Measurements from ENCODE around the gene KCNIP1. TPM values are rescaled to one million over a fixed set of nuclear protein-coding genes. Genes with fewer than 3 reads are reported as not detected.
A peak's percentile ranks its signal among the peaks of the same experiment; 100 is the strongest.

KCNIP1 gene
- total and polyA plus RNA-seq, 2 experiments from 2014 or later: 0.43 to 0.80 TPM

DNA sequence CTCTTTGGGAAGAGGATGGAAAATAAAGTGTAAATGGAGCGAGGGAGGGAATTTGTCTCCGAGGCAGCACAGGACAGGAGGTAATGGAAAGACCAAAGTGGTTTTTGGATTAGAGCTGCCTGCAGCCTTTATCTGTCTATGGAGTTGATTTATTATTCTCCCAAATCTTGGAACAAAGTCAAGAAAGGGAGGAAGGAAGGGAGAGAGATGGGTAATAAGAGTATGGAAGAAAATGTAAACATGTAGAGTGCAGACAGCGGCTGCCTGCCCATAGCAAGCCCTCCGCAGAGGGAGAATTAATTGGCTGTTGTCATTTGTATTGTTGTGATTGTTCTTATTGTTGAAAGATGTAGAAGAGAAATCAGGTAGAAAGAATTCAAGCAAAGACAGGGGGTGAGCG lies 15.7 kb downstream of the KCNIP1 start:
- 68% methylated on average over 5 of the region's 5 CpGs for WGBS (ENCODE audit: low lambda C conversion rate, missing lambda C conversion rate)

DNA sequence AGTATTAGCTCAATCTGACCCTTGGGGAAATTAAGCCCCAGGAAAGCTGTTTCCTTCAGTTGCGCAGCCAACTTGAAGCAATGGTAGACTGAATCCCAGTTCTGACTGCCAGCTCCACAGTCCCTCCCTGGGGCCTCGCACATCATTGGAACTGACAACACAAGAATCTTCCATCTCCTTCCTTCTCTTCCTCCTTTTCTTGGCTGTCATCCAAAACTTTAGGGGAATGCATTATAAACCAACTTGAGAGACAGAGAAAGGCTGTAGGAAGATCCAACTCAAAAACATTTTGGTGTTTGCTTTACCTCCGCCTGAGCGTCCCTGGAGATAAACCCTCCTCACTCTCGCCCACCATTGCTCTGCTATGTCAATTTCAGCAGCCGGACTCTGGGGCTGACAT lies 16.6 kb downstream of the KCNIP1 start:
- no peaks in the 10 kb centered on the region for H3K27me3 ChIP-seq
- no peaks in the 10 kb centered on the region for H3K9me3 ChIP-seq (ENCODE audit: low read depth)
- H3K27ac ChIP-seq: peak overlapping the region; percentile 53
- 59% methylated on average over 6 of the region's 6 CpGs for WGBS (ENCODE audit: low lambda C conversion rate, missing lambda C conversion rate)
- no peaks in the 10 kb centered on the region for H3K79me2 ChIP-seq
- peak; percentile 23 for DNase-seq (ENCODE audit: low spot score)
- H4K20me1 ChIP-seq (ENCODE audit: insufficient read depth, poor library complexity, severe bottlenecking): no peaks in the 10 kb centered on the region
- H3K4me2 ChIP-seq: peak overlapping the region; percentile 5
- TF ChIP-seq EZH2phosphoT487 (IDR thresholded peaks at IDR 0.05; ENCODE audit: low read depth, severe bottlenecking, unreplicated experiment): no peak
- no peak for TF ChIP-seq EZH2 (IDR thresholded peaks at IDR 0.05; ENCODE audit: borderline replicate concordance)
- TF ChIP-seq, protein P1, sequence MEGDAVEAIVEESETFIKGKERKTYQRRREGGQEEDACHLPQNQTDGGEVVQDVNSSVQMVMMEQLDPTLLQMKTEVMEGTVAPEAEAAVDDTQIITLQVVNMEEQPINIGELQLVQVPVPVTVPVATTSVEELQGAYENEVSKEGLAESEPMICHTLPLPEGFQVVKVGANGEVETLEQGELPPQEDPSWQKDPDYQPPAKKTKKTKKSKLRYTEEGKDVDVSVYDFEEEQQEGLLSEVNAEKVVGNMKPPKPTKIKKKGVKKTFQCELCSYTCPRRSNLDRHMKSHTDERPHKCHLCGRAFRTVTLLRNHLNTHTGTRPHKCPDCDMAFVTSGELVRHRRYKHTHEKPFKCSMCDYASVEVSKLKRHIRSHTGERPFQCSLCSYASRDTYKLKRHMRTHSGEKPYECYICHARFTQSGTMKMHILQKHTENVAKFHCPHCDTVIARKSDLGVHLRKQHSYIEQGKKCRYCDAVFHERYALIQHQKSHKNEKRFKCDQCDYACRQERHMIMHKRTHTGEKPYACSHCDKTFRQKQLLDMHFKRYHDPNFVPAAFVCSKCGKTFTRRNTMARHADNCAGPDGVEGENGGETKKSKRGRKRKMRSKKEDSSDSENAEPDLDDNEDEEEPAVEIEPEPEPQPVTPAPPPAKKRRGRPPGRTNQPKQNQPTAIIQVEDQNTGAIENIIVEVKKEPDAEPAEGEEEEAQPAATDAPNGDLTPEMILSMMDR (IDR thresholded peaks at IDR 0.05; ENCODE audit: poor library complexity): no peak
- no peak overlapping the region for H2AFZ ChIP-seq
- no peaks in the 10 kb centered on the region for H3K9me2 ChIP-seq (replicated peaks; ENCODE audit: insufficient read depth)
- H3K4me1 ChIP-seq (ENCODE audit: insufficient read depth): peaks cover 5% of the 10 kb centered on the region
- no peaks in the 10 kb centered on the region for H3K36me3 ChIP-seq (replicated peaks; ENCODE audit: insufficient read depth, low read depth)
- no peak overlapping the region for H3K4me3 ChIP-seq

More for the DNA sequence above, 15.7 kb downstream of the KCNIP1 start:
- Histone ChIP-seq H2AFZ (no peak overlapping the region), H3K4me3 (no peak overlapping the region), H4K20me1 (ENCODE audit: insufficient read depth, poor library complexity, severe bottlenecking) (no peaks in the 10 kb centered on the region), H3K27me3 (no peaks in the 10 kb centered on the region), H3K27ac (no peak overlapping the region), H3K9me2 (replicated peaks; ENCODE audit: insufficient read depth) (no peaks in the 10 kb centered on the region), H3K9me3 (ENCODE audit: low read depth) (no peaks in the 10 kb centered on the region), H3K79me2 (no peaks in the 10 kb centered on the region), H3K36me3 (replicated peaks; ENCODE audit: insufficient read depth, low read depth) (no peaks in the 10 kb centered on the region), H3K4me1 (ENCODE audit: insufficient read depth) (peaks cover 5% of the 10 kb centered on the region), H3K4me2 (peak overlapping the region; percentile 5)
- TF ChIP-seq, protein P1 (IDR thresholded peaks at IDR 0.05; ENCODE audit: poor library complexity): no peak
- TF ChIP-seq EZH2phosphoT487 (IDR thresholded peaks at IDR 0.05; ENCODE audit: low read depth, severe bottlenecking, unreplicated experiment): no peak
- TF ChIP-seq EZH2 (IDR thresholded peaks at IDR 0.05; ENCODE audit: borderline replicate concordance): no peak
- DNase-seq (ENCODE audit: low spot score): no peak

DNA sequence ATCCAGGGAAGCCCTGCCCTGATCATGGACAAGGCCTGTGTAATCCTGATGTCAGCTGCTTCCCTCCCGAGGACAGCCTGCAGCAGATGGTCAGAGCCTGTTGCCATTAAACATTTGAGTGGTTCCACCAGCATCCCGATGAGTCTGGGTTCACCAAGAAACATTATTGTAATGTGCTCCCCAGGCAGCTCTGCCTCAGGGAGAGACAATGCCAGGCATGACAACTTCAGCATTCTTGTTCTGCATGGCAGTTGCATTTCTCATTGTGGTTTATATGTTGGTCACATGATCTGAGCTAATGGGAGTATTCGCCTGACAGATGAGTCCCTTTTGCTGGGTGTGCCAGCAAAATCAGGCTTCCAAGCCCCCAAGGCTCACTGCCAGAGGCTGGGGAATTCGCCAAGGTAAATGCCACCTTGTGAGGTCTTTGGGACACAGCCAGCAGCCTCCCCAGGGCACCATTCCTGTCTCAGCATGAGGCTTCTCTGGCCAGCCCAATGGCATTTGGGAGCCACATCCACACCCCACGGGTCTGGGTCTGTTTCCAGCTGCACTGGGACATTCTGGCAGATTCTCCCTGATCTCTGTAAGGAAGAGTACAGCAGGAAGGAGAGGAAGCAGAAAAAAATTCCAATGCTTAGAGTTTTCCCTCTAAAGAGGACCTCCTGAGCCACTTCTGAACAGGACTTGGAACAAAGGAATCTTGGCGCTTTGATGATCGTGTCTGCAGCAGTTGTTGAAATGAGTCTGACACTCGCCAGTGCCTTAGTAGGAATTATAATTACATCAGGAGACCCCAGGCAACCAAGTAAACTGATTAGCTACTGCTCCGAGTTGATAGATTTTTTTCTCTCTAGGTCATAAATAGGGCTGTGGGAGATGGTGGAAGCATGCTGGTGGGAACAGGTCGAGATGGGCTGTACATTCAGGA lies 18.7 kb downstream of the KCNIP1 start:
- H3K79me2 ChIP-seq: no peaks in the 10 kb centered on the region
- H3K9me2 ChIP-seq (replicated peaks; ENCODE audit: insufficient read depth): no peaks in the 10 kb centered on the region
- no peaks in the 10 kb centered on the region for H4K20me1 ChIP-seq (ENCODE audit: insufficient read depth, poor library complexity, severe bottlenecking)
- H3K27ac ChIP-seq: no peak overlapping the region
- H3K4me2 ChIP-seq: no peak overlapping the region
- no peaks in the 10 kb centered on the region for H3K36me3 ChIP-seq (replicated peaks; ENCODE audit: insufficient read depth, low read depth)
- H3K4me3 ChIP-seq: no peak overlapping the region
- H2AFZ ChIP-seq: no peak overlapping the region
- no peaks in the 10 kb centered on the region for H3K9me3 ChIP-seq (ENCODE audit: low read depth)
- 51% methylated on average over 10 of the region's 10 CpGs for WGBS (ENCODE audit: low lambda C conversion rate, missing lambda C conversion rate)
- no peak for DNase-seq (ENCODE audit: low spot score)
- H3K27me3 ChIP-seq: no peaks in the 10 kb centered on the region
- peaks cover 5% of the 10 kb centered on the region for H3K4me1 ChIP-seq (ENCODE audit: insufficient read depth)
- no peak for TF ChIP-seq EZH2phosphoT487 (IDR thresholded peaks at IDR 0.05; ENCODE audit: low read depth, severe bottlenecking, unreplicated experiment)
- no peak for TF ChIP-seq EZH2 (IDR thresholded peaks at IDR 0.05; ENCODE audit: borderline replicate concordance)
- TF ChIP-seq, protein P1 (IDR thresholded peaks at IDR 0.05; ENCODE audit: poor library complexity): no peak

All from hepatocyte (in vitro differentiated cells).